HEK293 (cell line): ENCODE data around the gene LRP1B.

Experiments
- CTCF ChIA-PET: fragments of 350-600 bp; formaldehyde crosslinking; extraction: SDS; loops from one replicate; lab custom pipeline; 2021; ENCODE audit warnings: antibody characterized with exemption; lab: Yijun Ruan, JAX
- POLR2A ChIA-PET: fragments of 300-600 bp; formaldehyde crosslinking; extraction: SDS; loops from one replicate; lab custom pipeline; 2020; ENCODE audit warnings: antibody characterized with exemption, inconsistent platforms; lab: Yijun Ruan, JAX
- H3K27ac ChIP-seq: fragments of 200-500 bp; sonication (Bioruptor generic); 2 replicates; pipeline ENCODE4 v1.5.1; 2014; ENCODE audit warnings: low read depth, low read length, control low read depth, inconsistent platforms; ENCODE audit errors: extremely low read depth
- H3K36me3 ChIP-seq, 2 experiments: fragments of 200-500 bp in 1 of 2; sonication (Bioruptor generic) in 1 of 2; 1 replicate in 1 of 2; 2 replicates in 1 of 2; pipeline ENCODE4 v1.5.1; 2014 to 2017; ENCODE audit warnings: inconsistent platforms in 2 of 2, low read length in 2 of 2; ENCODE audit not compliant: control insufficient read depth in 2 of 2, insufficient read depth in 1 of 2
- H3K4me1 ChIP-seq: fragments of 200-500 bp; sonication (Bioruptor generic); 2 replicates; pipeline ENCODE4 v1.5.1; 2014; ENCODE audit warnings: mild to moderate bottlenecking, low read length, inconsistent platforms; ENCODE audit not compliant: control insufficient read depth, insufficient read depth
- H3K4me3 ChIP-seq: 2 replicates; pipeline ENCODE4 v1.5.1; 2011; ENCODE audit warnings: low read depth, mild to moderate bottlenecking, control low read depth, low read length, moderate library complexity
- H3K9me3 ChIP-seq: fragments of 200-500 bp; sonication (Bioruptor generic); 2 replicates; pipeline ENCODE4 v1.5.1; 2014; ENCODE audit warnings: low read depth, low read length, inconsistent platforms; ENCODE audit not compliant: control insufficient read depth, insufficient read depth
- BCL11B ChIP-seq: fragments of 450-650 bp; formaldehyde crosslinking; IDR thresholded peaks from 2 replicates; pipeline ENCODE4 v1.5.1; 2016; ENCODE audit warnings: low read depth, missing biosample characterization, missing genetic modification characterization
- BCL6B ChIP-seq: fragments of 450-650 bp; formaldehyde crosslinking; IDR thresholded peaks from 2 replicates; pipeline ENCODE4 v1.5.1; 2017; ENCODE audit warnings: missing biosample characterization, missing genetic modification characterization
- GLI2 ChIP-seq: fragments of 450-650 bp; formaldehyde crosslinking; IDR thresholded peaks from 2 replicates; pipeline ENCODE4; 2017; ENCODE audit warnings: missing biosample characterization, missing genetic modification characterization, low read depth, borderline replicate concordance
- KLF16 ChIP-seq: fragments of 450-650 bp; formaldehyde crosslinking; IDR thresholded peaks from 2 replicates; pipeline ENCODE4 v1.5.1; 2017; ENCODE audit warnings: missing biosample characterization, missing genetic modification characterization
- KLF8 ChIP-seq: fragments of 450-650 bp; formaldehyde crosslinking; IDR thresholded peaks from 2 replicates; pipeline ENCODE4 v1.5.1; 2016; ENCODE audit warnings: missing biosample characterization, missing genetic modification characterization
- MYNN ChIP-seq: fragments of 450-650 bp; formaldehyde crosslinking; IDR thresholded peaks from 2 replicates; pipeline ENCODE4 v1.5.1; 2016; ENCODE audit warnings: missing biosample characterization, missing genetic modification characterization, borderline replicate concordance
- PRDM10 ChIP-seq: fragments of 450-650 bp; formaldehyde crosslinking; IDR thresholded peaks from 2 replicates; pipeline ENCODE4 v1.5.1; 2016; ENCODE audit warnings: missing biosample characterization, missing genetic modification characterization
- PRDM4 ChIP-seq: fragments of 450-650 bp; formaldehyde crosslinking; IDR thresholded peaks from 2 replicates; pipeline ENCODE4 v1.5.1; 2017; ENCODE audit warnings: missing biosample characterization, missing genetic modification characterization
- SP3 ChIP-seq: fragments of 450-650 bp; formaldehyde crosslinking; IDR thresholded peaks from 2 replicates; pipeline ENCODE4 v1.5.1; 2016; ENCODE audit warnings: missing biosample characterization, missing genetic modification characterization
- ZFP41 ChIP-seq: fragments of 450-650 bp; formaldehyde crosslinking; IDR thresholded peaks from 2 replicates; pipeline ENCODE4 v1.5.1; 2016; ENCODE audit warnings: missing biosample characterization, missing genetic modification characterization, borderline replicate concordance
- ZNF16 ChIP-seq: fragments of 450-650 bp; formaldehyde crosslinking; IDR thresholded peaks from 2 replicates; pipeline ENCODE4 v1.5.1; 2016; ENCODE audit warnings: low read depth, missing biosample characterization, missing genetic modification characterization
- ZNF174 ChIP-seq: fragments of 450-650 bp; formaldehyde crosslinking; IDR thresholded peaks from 2 replicates; pipeline ENCODE4 v1.5.0; 2017; ENCODE audit warnings: missing biosample characterization, mild to moderate bottlenecking, missing genetic modification characterization
- ZNF239 ChIP-seq: fragments of 450-650 bp; formaldehyde crosslinking; IDR thresholded peaks from 2 replicates; pipeline ENCODE4 v1.5.1; 2016; ENCODE audit warnings: missing biosample characterization, missing genetic modification characterization
- ZNF24 ChIP-seq: fragments of 450-650 bp; formaldehyde crosslinking; IDR thresholded peaks from 2 replicates; pipeline ENCODE4 v1.5.1; 2016; ENCODE audit warnings: missing biosample characterization, missing genetic modification characterization
- ZNF248 ChIP-seq: fragments of 450-650 bp; formaldehyde crosslinking; IDR thresholded peaks from 2 replicates; pipeline ENCODE4 v1.5.1; 2017; ENCODE audit warnings: missing biosample characterization, missing genetic modification characterization
- ZNF280C ChIP-seq: fragments of 450-650 bp; formaldehyde crosslinking; IDR thresholded peaks from 2 replicates; pipeline ENCODE4 v1.5.1; 2016; ENCODE audit warnings: missing biosample characterization, missing genetic modification characterization
- ZNF324 ChIP-seq: fragments of 450-650 bp; formaldehyde crosslinking; IDR thresholded peaks from 2 replicates; pipeline ENCODE4 v1.5.1; 2016; ENCODE audit warnings: missing biosample characterization, missing genetic modification characterization
- ZNF521 ChIP-seq: fragments of 450-650 bp; formaldehyde crosslinking; IDR thresholded peaks from 2 replicates; pipeline ENCODE4 v1.5.1; 2017; ENCODE audit warnings: missing biosample characterization, mild to moderate bottlenecking, missing genetic modification characterization
- ZNF600 ChIP-seq: fragments of 450-650 bp; formaldehyde crosslinking; IDR thresholded peaks from 2 replicates; pipeline ENCODE4 v1.5.1; 2016; ENCODE audit warnings: missing biosample characterization, missing genetic modification characterization
- ZNF692 ChIP-seq: fragments of 450-650 bp; formaldehyde crosslinking; IDR thresholded peaks from 2 replicates; pipeline ENCODE4 v1.5.1; 2016; ENCODE audit warnings: missing biosample characterization, missing genetic modification characterization
- ZNF701 ChIP-seq: fragments of 450-650 bp; formaldehyde crosslinking; IDR thresholded peaks from 2 replicates; pipeline ENCODE4 v1.5.1; 2016; ENCODE audit warnings: missing biosample characterization, missing genetic modification characterization
- ZNF747 ChIP-seq: fragments of 450-650 bp; formaldehyde crosslinking; IDR thresholded peaks from 2 replicates; pipeline ENCODE4 v1.5.1; 2016; ENCODE audit warnings: missing biosample characterization, missing genetic modification characterization
- ZNF76 ChIP-seq: fragments of 450-650 bp; formaldehyde crosslinking; IDR thresholded peaks from 2 replicates; pipeline ENCODE4; 2016; ENCODE audit warnings: low read depth, missing biosample characterization, missing genetic modification characterization, borderline replicate concordance
- ZNF768 ChIP-seq: fragments of 450-650 bp; formaldehyde crosslinking; IDR thresholded peaks from 2 replicates; pipeline ENCODE4 v1.5.1; 2018; ENCODE audit warnings: missing biosample characterization, mild to moderate bottlenecking, missing genetic modification characterization
- ZNF776 ChIP-seq: fragments of 450-650 bp; formaldehyde crosslinking; IDR thresholded peaks from 2 replicates; pipeline ENCODE4 v1.5.0; 2017; ENCODE audit warnings: missing biosample characterization, missing genetic modification characterization, borderline replicate concordance
- ZNF837 ChIP-seq: fragments of 450-650 bp; formaldehyde crosslinking; IDR thresholded peaks from 2 replicates; pipeline ENCODE4 v1.5.1; 2016; ENCODE audit warnings: missing biosample characterization, missing genetic modification characterization

LRP1B gene

GRCh38 chr2:140861666-140862065 is 1269.2 kb downstream of the LRP1B start:
- POLR2A ChIA-PET = no interaction called here
- TF ChIP-seq ZNF324 = no peak
- TF ChIP-seq ZNF280C = no peak
- TF ChIP-seq MYNN (tag by site-specific recombination) = no peak
- TF ChIP-seq ZNF776 = no peak
- TF ChIP-seq ZNF837 (tag by site-specific recombination) = no peak
- no peak for TF ChIP-seq ZNF600 (tag by site-specific recombination)
- no peak for TF ChIP-seq ZNF16 (tag by site-specific recombination)
- TF ChIP-seq ZNF24 (tag by site-specific recombination) = no peak
- TF ChIP-seq ZNF521 (tag by site-specific recombination) = no peak
- no peak for TF ChIP-seq ZNF239 (tag by site-specific recombination)
- TF ChIP-seq ZNF174 (tag by site-specific recombination) = no peak
- TF ChIP-seq KLF16 (tag by site-specific recombination) = no peak
- TF ChIP-seq ZNF76 (tag by site-specific recombination) = no peak
- TF ChIP-seq, all 188 proteins: peak for 0
- H3K36me3 ChIP-seq = no peaks in the 10 kb centered on the region
- no peaks in the 10 kb centered on the region for H3K9me3 ChIP-seq
- H3K4me3 ChIP-seq = no peak overlapping the region
- no peaks in the 10 kb centered on the region for H3K4me1 ChIP-seq
- CTCF ChIA-PET = interaction anchor here (0.9 kb wide), 1 partner anchor 207 kb away, joined by 3 read pairs; no protein-coding TSS in a partner anchor
- no peak overlapping the region for H3K27ac ChIP-seq

GRCh38 chr2:140855471-140855870 is 1275.3 kb downstream of the LRP1B start:
- no peak overlapping the region for H3K27ac ChIP-seq
- H3K4me3 ChIP-seq = no peak overlapping the region
- no peaks in the 10 kb centered on the region for H3K4me1 ChIP-seq
- H3K36me3 ChIP-seq = no peaks in the 10 kb centered on the region
- POLR2A ChIA-PET = no interaction called here
- H3K9me3 ChIP-seq = no peaks in the 10 kb centered on the region
- CTCF ChIA-PET = interaction anchor here (1.2 kb wide), 1 partner anchor 8 kb away, joined by 4 read pairs; no protein-coding TSS in a partner anchor
- TF ChIP-seq ZNF747 (tag by site-specific recombination) (no peak), ZNF837 (tag by site-specific recombination) (no peak), KLF8 (tag by site-specific recombination) (no peak), PRDM10 (tag by site-specific recombination) (no peak), ZNF692 (tag by site-specific recombination) (no peak), SP3 (no peak), GLI2 (no peak), BCL6B (tag by site-specific recombination) (no peak), BCL11B (tag by site-specific recombination) (no peak), ZNF768 (tag by site-specific recombination) (no peak), ZFP41 (tag by site-specific recombination) (no peak), ZNF248 (tag by site-specific recombination) (no peak), PRDM4 (tag by site-specific recombination) (no peak), ZNF701 (tag by site-specific recombination) (no peak)
- TF ChIP-seq, all 188 proteins: peak for 0
